ENCODE measurements around the gene PIGL. TPM values are rescaled to one million over a fixed set of nuclear protein-coding genes. Genes with fewer than 3 reads are reported as not detected.

PIGL gene
- total and polyA plus RNA-seq, 2 of the 4 experiments (the other 2 are of a cell fraction), result 17.9 to 29.5 TPM

DNA sequence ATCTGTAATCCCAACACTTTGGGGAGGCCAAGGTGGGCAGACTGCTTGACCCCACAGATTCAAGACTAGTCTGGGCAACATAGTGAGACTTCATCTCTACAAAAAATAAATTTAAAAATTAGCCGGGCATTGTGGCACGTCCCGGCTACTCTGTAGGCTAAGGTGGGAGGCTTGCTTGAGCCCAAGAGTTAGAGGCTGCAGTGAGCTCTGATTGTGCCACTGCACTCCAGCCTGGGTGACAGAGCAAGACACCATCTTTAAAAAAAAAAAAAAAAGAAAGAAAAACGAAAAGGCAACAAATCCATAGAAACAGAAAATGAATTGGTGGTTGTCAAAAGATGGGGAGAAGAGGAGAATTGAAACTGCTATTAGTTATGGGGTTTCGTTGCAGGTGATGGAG, 29.4 kb upstream of the PIGL start:
- intact Hi-C loops (cut with micrococcal nuclease), result no loop called here
- no TSS peak for BruUV-seq (replicated peaks)
- CTCF ChIA-PET, result no interaction called here

More for the DNA sequence above, 29.4 kb upstream of the PIGL start:
- Histone ChIP-seq H3K27me3 (ENCODE audit: control insufficient read depth, insufficient read depth, low read length) (no peaks in the 10 kb centered on the region), H2AFZ (replicated peaks; ENCODE audit: low read length, poor library complexity) (no peak overlapping the region), H4K5ac (ENCODE audit: low read depth, low read length) (no peak overlapping the region), H4K20me1 (ENCODE audit: insufficient read depth, low read length) (peaks cover 16% of the 10 kb centered on the region; the same call in 1 of the 2 replicates), H2BK20ac (ENCODE audit: low read depth, low read length) (no peak overlapping the region), H3K23ac (ENCODE audit: low read depth, low read length) (no peak overlapping the region), H3K18ac (ENCODE audit: low read depth, low read length) (no peak overlapping the region), H2BK15ac (ENCODE audit: low read depth, low read length) (no peak overlapping the region), H3K4me2 (ENCODE audit: low read depth, low read length) (no peak overlapping the region), H2BK5ac (ENCODE audit: low read depth, low read length, poor library complexity, severe bottlenecking) (no peak overlapping the region), H3K56ac (ENCODE audit: extremely low read depth, insufficient read depth, low read length) (no peak overlapping the region), H2BK120ac (ENCODE audit: low read depth, low read length) (no peak overlapping the region), H3K79me1 (ENCODE audit: low read depth in 1 of 2, low read length in 2 of 2) (peaks cover 25 to 47% of the 10 kb centered on the region in 2 experiments), H3K4me3 (ENCODE audit: insufficient read depth, low read depth, low read length) (no peak overlapping the region), H2AK5ac (ENCODE audit: low read depth, low read length) (no peak overlapping the region), H3K4me1 (ENCODE audit: control insufficient read depth, insufficient read depth, low read length) (no peaks in the 10 kb centered on the region), H3K14ac (replicated peaks; ENCODE audit: low read depth, low read length) (no peak overlapping the region), H2AK9ac (replicated peaks; ENCODE audit: low read depth, low read length, poor library complexity) (no peak overlapping the region), H3K4ac (ENCODE audit: low read depth, low read length) (no peak overlapping the region), H3K9me3 (ENCODE audit: control insufficient read depth, insufficient read depth, low read length) (no peaks in the 10 kb centered on the region), H3K27ac (ENCODE audit: insufficient read depth, low read length) (no peak overlapping the region), H4K8ac (ENCODE audit: low read depth in 2 of 2, low read length in 2 of 2) (no peak overlapping the region), H4K91ac (ENCODE audit: insufficient read depth, low read depth, low read length) (no peak overlapping the region), H3K9me1 (ENCODE audit: insufficient read depth, low read length) (no peaks in the 10 kb centered on the region; the same call in 1 of the 2 replicates), H3K36me3 (ENCODE audit: control insufficient read depth, insufficient read depth, low read length) (peaks cover 21% of the 10 kb centered on the region), H3K9ac (ENCODE audit: low read depth, low read length) (no peak overlapping the region)
- TF ChIP-seq NFE2L2 (IDR thresholded peaks at IDR 0.05; ENCODE audit: low read depth, low read length), result no peak
- TF ChIP-seq CEBPB (IDR thresholded peaks at IDR 0.05; ENCODE audit: low read depth, low read length), result peak; percentile 51; the same call in 1 of the 2 replicates
- no CpG with 5 or more reads among the region's 5 CpGs for WGBS, 2 experiments (ENCODE audit: extremely low coverage in 2 of 2, insufficient read length in 1 of 2)
- dilution Hi-C loops (cut with HindIII; ENCODE audit: low sequenced_read_pairs, unreplicated experiment) (no loop called here), in situ Hi-C loops (cut with MboI; ENCODE audit: low sequenced_read_pairs) (no loop called here)
- DNase-seq, result no peak
- ATAC-seq (ENCODE audit: low read depth), result no peak
- POLR2A ChIA-PET (ENCODE audit: unreplicated experiment), result no interaction called here
